Vagina (tissue), 2 donors: ENCODE measurements around the gene ATG5.

Source experiments
- POLR2A ChIP-seq, 2 donors: fragments of 450-650 bp; IDR thresholded peaks; one replicate each; pipeline ENCODE4 v1.6.1; 2017; ENCODE audit warnings: antibody characterized with exemption in 2 of 2, mild to moderate bottlenecking in 2 of 2, moderate library complexity in 2 of 2
- POLR2AphosphoS5 ChIP-seq, 2 donors: sonication (generic); formaldehyde crosslinking; IDR thresholded peaks; one replicate each; pipeline ENCODE4 v1.9.0; 2017; ENCODE audit warnings: antibody characterized with exemption in 2 of 2, mild to moderate bottlenecking in 2 of 2, low read depth in 1 of 2; ENCODE audit not compliant: insufficient read depth in 1 of 2
- TF ChIP-seq, protein P1 (sequence below), 3 experiments: fragments of 450-650 bp in 2 of 3; fragments of 200-600 bp in 1 of 3; sonication (generic) in 1 of 3; IDR thresholded peaks; one replicate each; pipeline ENCODE4 v1.5.1; 2017 to 2019; ENCODE audit warnings: antibody characterized with exemption in 3 of 3, mild to moderate bottlenecking in 2 of 3, moderate library complexity in 2 of 3

DNA sequence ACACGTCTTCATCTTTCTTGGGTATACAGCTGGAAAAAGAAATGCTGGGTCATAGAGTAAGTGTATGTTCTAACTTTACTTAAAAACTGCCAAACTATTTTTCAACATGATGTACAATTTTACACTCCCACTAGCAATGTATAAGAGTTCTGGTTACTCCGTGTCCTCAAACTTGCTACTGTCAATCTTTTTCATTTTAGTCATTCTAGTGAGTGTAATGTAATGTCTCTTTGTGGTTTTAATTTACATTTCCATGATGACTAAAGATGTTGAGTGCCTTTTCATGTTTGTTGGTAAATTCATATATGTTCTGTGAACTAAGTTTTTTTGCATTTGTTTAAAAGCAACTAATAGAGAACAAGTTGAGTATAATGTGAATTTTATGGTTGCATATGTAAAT is 43.9 kb downstream of the ATG5 start:
- TF ChIP-seq, protein P1, sequence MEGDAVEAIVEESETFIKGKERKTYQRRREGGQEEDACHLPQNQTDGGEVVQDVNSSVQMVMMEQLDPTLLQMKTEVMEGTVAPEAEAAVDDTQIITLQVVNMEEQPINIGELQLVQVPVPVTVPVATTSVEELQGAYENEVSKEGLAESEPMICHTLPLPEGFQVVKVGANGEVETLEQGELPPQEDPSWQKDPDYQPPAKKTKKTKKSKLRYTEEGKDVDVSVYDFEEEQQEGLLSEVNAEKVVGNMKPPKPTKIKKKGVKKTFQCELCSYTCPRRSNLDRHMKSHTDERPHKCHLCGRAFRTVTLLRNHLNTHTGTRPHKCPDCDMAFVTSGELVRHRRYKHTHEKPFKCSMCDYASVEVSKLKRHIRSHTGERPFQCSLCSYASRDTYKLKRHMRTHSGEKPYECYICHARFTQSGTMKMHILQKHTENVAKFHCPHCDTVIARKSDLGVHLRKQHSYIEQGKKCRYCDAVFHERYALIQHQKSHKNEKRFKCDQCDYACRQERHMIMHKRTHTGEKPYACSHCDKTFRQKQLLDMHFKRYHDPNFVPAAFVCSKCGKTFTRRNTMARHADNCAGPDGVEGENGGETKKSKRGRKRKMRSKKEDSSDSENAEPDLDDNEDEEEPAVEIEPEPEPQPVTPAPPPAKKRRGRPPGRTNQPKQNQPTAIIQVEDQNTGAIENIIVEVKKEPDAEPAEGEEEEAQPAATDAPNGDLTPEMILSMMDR (IDR thresholded peaks at IDR 0.05), result no peak
- TF ChIP-seq POLR2A (IDR thresholded peaks at IDR 0.05) (no peak), POLR2AphosphoS5 (IDR thresholded peaks at IDR 0.05; ENCODE audit: insufficient read depth in 1 of 2, low read depth in 1 of 2) (no peak)
